Lower leg skin (tissue), 3 donors: ENCODE data around the gene SZRD1.

Experiments used
- POLR2A ChIP-seq, 2 donors: fragments of 450-650 bp; IDR thresholded peaks; one replicate each; pipeline ENCODE4 v1.6.1; 2016 to 2017; ENCODE audit warnings: antibody characterized with exemption in 2 of 2, mild to moderate bottlenecking in 1 of 2, moderate library complexity in 1 of 2
- TF ChIP-seq, protein P1 (sequence below), 3 donors: fragments of 450-650 bp; IDR thresholded peaks; one replicate each; pipeline ENCODE4 v1.5.1; 2016; ENCODE audit warnings: antibody characterized with exemption in 3 of 3, mild to moderate bottlenecking in 3 of 3, moderate library complexity in 2 of 3

DNA sequence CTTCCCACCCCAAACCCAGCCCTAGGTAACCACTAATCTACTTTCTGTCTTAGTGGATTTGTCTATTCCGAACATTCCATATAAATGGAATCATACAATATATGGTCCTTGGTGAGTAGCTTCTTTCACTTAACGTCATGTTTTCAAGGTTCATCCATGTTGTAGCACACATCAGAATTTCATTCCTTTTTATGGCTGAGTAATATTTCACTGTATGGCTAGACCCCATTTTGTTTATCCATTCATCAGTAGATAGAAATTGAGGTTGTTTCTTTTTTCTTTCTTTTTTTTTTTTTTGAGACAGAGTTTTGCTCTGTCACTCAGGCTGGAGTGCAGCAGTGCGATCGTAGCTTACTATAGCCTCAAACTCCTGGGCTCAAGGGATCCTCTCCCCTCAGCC lies 67.0 kb downstream of the SZRD1 start:
- no peak for TF ChIP-seq POLR2A (IDR thresholded peaks at IDR 0.05)
- TF ChIP-seq, protein P1, sequence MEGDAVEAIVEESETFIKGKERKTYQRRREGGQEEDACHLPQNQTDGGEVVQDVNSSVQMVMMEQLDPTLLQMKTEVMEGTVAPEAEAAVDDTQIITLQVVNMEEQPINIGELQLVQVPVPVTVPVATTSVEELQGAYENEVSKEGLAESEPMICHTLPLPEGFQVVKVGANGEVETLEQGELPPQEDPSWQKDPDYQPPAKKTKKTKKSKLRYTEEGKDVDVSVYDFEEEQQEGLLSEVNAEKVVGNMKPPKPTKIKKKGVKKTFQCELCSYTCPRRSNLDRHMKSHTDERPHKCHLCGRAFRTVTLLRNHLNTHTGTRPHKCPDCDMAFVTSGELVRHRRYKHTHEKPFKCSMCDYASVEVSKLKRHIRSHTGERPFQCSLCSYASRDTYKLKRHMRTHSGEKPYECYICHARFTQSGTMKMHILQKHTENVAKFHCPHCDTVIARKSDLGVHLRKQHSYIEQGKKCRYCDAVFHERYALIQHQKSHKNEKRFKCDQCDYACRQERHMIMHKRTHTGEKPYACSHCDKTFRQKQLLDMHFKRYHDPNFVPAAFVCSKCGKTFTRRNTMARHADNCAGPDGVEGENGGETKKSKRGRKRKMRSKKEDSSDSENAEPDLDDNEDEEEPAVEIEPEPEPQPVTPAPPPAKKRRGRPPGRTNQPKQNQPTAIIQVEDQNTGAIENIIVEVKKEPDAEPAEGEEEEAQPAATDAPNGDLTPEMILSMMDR (IDR thresholded peaks at IDR 0.05), result no peak
